NCI-H1092 (cell line): ENCODE data around the gene SLC25A30.
"Not testable (repeated sequence)": the region's sequence is repeated elsewhere in the genome, so short reads cannot be mapped to it uniquely, and the experiment has no call there.

ENCODE experiments used
- DNase-seq: peaks from one replicate; lab custom pipeline; 2025; lab: John Stamatoyannopoulos, UW

SLC25A30 gene

GRCh38 chr13:45367358-45367757 is 50.8 kb downstream of the SLC25A30 start:
- no peak for DNase-seq

GRCh38 chr13:45365558-45365885 is 52.7 kb downstream of the SLC25A30 start:
- DNase-seq: no peak

GRCh38 chr13:45364876-45365557 is 53.2 kb downstream of the SLC25A30 start:
- DNase-seq: no peak

- DNase-seq: no peak
Measured at GRCh38 chr13:45362939-45363338, 55.2 kb downstream of the SLC25A30 start.

GRCh38 chr13:45361596-45362206 is 56.5 kb downstream of the SLC25A30 start:
- no peak for DNase-seq

GRCh38 chr13:45356966-45357672 is 61.1 kb downstream of the SLC25A30 start:
- DNase-seq: no peak

- DNase-seq: no peak
Measured at GRCh38 chr13:45353895-45354294, 64.3 kb downstream of the SLC25A30 start.

GRCh38 chr13:45352031-45352430 is 66.1 kb downstream of the SLC25A30 start:
- no peak for DNase-seq

- DNase-seq: no peak
Measured at GRCh38 chr13:45350152-45350551, 68.0 kb downstream of the SLC25A30 start.

GRCh38 chr13:45349438-45349837 is 68.7 kb downstream of the SLC25A30 start:
- no peak for DNase-seq

- DNase-seq: not testable (repeated sequence)
Measured at GRCh38 chr13:45344064-45344463, 74.1 kb downstream of the SLC25A30 start.
